ENCODE results near the gene AATK.
A peak's percentile ranks its signal among the peaks of the same experiment; 100 is the strongest.
"Not testable (repeated sequence)": the region's sequence is repeated elsewhere in the genome, so short reads cannot be mapped to it uniquely, and the experiment has no call there.

AATK gene

DNA sequence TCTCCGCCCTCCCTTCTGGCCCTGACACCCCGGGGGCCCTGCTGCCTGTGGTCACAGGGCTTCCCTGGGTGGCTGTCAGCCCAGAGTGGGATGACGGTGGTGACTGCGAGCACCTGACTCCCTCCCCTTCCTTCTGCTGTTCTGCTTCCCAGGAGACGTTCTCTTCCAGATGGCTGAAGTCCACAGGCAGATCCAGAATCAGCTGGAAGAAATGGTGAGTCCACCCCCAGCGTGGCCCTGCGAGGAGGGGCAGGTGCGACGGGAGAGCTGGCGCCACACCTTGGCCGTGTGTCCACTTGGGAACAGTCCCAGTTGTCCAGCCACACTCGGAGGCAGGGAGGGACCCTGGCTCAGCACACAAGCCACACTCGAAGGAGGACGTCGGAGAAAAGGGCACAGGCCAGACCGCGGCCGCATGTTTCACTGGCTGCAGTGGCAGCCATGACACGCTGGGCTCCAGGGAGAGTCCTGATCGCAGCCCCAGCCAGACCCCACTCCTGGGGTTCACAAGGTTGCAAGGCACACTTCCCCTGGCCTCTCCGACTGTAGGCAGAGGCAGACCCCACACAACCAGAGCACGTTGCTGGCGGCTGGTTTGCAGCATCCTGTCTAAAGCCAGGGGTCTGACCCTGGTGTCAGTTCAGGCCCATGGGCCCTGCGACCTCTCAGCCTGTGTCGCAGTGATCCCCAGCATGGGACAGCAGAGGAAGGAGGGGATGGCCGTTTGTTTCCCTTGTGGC lies 81.2 kb downstream of the AATK start:
- no peak for DNase-seq

DNA sequence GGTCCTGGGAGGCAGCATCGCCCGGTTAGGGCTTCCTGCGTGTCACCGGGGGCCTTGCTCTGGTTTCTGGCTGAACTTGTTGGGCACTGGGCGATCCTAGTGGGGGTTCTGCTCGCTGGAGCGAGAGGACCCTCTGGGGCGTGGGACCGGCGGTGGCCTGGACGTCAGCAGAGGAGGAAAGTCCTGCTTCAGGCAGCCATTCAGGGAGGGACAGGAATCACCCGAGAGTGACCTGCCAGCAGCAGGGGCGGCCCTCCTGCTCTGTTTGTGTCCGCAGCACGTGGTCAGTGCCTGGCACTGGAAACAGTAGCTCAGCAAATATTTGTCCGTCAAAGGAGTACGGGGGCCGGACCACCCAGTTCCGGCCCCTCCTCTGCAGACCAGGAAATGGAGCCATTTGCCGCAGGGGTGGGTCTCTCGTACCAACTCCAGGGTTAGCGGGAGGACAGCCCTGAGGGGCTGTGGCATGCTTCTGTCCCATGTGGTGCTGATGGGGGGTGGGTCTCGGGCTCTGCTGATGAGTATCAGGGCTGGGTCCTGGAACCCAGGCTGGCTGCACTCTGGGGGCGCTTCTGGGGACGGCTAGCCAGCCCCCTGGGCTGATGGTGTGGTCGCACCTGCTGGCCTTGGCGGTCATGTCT lies 82.8 kb downstream of the AATK start:
- no peak for DNase-seq

GRCh38 chr17:81082177-81083073 lies 83.6 kb downstream of the AATK start:
- no peak for DNase-seq

- no peak for DNase-seq
Measured at GRCh38 chr17:81081222-81082176, 84.5 kb downstream of the AATK start.

DNA sequence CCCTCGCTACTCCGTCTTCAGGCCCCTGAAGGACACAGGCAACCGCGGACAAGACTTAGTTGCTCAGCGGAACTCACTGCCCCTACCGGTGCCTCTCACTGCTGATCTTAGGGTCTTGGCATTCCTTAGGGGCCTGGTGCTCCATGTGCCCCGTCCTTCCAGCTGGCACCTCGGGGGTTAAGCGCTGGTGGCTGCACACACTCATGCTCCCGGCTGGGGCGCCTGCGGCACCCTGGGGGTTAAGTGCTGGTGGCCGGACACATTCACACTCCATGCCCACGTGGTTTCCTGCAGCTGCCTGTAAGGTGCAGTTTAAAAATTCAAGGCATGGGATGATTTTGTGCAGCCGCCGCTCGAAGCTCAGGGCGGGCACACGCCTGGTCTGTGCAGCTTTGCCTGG lies 86.0 kb downstream of the AATK start:
- peak in 1 of 2 experiments; percentile 24 for DNase-seq

DNA sequence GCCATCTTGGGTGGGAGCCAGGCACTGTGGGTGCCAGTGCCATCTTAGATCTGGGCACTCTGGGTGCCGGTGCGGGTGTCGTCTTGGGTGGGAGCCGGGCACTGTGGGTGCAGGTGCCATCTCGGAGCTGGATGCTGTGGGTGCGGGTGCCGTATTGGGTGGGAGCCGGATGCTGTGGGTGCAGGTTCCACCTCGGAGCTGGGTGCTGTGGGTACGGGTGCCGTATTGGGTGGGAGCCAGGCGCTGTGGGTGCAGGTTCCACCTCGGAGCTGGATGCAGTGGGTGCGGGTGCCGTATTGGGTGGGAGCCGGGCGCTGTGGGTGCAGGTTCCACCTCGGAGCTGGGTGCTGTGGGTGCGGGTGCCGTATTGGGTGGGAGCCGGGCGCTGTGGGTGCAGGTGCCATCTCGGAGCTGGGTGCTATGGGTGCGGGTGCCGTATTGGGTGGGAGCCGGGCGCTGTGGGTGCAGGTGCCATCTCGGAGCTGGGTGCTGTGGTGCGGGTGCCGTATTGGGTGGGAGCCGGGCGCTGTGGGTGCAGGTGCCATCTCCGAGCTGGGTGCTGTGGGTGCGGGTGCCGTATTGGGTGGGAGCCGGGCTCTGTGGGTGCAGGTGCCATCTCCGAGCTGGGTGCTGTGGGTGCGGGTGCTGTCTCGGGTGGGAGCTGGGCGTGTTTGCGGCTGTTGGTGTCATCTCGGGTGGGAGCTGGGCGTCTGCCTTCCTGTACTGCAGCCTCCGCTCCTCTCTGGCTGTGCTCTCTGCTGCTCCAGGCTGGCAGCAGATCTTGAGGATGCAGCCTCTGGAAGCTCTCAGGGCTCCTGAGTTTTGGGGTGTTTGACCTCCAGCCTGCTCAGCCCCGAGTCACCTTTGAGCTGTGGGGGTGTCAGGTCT lies 87.8 kb downstream of the AATK start:
- not testable (repeated sequence) for DNase-seq

- no peak for DNase-seq
Measured at GRCh38 chr17:81076141-81076679, 89.8 kb downstream of the AATK start.

DNA sequence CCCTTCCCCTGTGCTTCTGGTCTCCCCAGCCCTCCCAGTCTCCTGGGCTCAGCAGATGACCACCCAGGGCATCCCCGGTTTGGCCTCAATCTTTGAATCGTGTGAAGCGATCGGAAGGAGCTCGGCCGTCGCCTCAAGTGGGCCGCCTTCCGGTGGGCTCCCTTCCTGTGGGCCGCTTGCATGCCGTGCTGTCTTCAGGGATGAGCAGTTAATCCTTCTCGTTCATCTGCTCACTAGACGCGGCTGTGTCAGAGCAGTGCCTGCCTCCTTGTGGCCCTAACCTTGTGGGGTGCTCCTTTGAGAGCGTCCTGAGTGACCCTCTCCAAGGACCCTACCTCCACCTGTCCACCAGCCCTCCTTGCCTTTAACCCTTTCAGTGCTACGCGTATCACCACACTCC lies 90.7 kb downstream of the AATK start:
- DNase-seq: no peak

DNA sequence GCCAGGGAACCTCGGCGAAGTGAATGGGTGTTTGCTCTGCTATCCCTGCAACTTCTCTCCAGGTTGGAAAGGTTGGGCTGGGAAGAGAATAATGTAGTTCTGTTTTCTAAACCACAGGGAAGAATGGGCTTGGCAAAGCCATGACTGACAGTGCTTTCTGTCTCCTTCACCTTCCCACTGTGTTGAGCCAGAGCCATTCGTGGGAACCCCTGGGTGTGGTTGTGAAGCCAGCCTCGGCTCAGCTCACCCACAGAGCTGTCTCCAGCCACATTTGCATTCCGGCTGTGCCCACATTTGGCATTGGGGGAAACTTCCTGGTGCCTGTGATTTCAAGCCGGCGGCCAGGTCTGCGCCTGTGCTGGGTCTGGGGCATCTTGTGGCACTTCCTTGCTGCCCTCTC lies 91.1 kb downstream of the AATK start:
- no peak for DNase-seq

- DNase-seq: no peak
Measured at GRCh38 chr17:81073967-81074839, 91.8 kb downstream of the AATK start.

DNA sequence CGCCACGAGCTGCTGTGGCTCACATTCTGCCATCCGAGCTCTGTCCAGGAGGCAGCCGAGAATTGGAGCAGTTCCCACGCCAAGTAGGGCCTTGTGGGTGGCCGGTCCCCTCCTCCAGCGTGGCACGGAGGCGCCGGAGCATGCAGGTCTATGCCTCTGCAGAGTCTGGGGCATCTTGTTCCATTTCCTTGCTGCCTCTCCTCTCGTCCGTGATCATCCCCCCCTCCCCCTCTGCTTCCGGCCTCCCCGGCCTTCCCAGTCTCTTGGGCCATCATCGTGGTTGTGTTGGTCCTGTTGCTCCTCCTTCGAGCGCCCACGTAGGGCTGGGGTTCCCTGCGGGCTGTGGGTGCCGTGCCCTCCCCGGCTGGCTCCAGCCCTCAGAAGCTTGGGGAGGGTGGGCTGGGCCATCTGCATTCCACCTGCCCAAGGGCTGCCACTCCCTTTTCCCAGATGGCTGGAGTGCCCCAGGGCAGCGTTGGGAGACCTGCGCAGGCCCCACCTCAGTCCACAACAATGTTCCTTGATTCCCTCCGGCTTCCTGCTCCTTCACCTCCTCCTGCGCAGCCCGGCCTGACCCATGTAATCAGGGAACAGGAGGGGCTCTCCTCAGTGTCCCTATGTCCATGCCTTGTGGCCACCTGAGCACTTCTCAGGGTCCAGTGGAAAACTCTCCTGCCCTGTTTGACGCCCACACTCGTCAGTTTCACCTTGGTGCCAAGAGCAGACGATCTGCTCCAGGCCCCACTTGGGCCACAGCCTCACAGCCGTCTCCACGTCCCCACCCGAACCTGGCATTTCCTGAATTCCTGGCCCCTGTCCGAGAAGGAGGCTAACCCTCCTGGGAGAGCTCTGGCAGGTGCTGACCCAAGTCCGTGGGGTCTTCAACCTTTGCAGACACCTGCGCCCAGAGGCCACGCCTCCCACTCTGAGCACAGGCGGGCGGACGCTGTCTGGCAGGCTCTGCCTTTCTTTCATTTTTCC lies 94.0 kb downstream of the AATK start:
- no peak for DNase-seq

DNA sequence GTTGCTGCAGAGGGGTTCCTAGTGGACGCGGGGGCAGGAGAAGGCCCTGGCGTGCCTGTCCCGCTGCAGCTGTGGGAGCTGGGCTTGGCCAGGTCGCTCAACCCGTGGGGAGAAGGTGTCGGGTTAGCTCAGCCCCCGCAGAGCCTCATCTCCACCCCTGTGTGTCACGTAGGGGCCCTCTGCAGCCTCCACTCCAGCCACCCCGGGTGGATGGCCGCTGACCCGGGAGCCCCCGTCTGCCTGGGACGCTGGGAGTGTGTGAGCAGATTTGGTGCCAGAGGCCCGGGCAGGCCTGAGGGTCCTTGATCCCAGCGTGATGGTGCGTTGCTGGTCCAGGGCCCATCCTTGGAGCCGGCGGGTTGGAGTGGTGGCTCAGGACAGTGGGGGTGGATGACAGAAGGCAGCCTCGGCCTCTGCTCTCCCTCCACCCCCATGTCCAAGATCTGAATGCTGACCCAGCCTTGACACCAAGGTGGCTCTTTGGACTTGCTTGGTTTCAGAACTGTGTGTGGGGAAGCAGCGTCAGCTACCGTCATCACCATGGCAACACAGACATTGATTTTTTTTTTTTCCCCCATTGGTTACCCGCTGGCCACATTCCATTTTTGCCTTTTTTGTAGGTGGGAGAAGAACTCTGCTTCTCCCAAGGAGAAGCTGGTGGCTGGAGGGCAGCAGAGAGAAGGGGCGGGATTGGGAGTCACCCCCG lies 95.3 kb downstream of the AATK start:
- no peak for DNase-seq

DNA sequence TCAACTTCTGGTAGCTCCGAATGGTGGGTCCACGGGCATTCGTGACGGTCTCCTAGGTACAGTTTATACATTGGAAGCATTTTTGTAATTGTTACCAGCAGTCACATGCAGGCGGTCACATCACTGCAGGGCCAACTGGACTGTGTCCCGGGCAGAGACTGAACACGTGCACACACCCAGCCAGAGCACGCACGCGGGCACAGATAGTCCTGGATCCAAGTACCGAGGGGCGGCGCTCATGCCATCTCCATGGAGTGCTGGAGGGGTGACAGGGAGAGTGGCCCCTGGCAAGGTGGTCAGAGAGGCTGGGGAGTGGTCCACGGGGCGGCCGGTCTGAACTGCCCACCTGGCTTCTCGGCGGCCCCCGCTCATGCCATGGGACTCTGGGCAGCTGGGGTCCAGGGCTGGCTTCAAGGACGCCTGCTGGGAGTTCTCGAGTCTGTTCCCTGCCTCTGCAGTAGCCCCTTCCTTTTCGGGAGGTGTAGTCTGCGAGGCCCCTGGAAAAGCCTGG lies 96.8 kb downstream of the AATK start:
- no peak for DNase-seq

DNA sequence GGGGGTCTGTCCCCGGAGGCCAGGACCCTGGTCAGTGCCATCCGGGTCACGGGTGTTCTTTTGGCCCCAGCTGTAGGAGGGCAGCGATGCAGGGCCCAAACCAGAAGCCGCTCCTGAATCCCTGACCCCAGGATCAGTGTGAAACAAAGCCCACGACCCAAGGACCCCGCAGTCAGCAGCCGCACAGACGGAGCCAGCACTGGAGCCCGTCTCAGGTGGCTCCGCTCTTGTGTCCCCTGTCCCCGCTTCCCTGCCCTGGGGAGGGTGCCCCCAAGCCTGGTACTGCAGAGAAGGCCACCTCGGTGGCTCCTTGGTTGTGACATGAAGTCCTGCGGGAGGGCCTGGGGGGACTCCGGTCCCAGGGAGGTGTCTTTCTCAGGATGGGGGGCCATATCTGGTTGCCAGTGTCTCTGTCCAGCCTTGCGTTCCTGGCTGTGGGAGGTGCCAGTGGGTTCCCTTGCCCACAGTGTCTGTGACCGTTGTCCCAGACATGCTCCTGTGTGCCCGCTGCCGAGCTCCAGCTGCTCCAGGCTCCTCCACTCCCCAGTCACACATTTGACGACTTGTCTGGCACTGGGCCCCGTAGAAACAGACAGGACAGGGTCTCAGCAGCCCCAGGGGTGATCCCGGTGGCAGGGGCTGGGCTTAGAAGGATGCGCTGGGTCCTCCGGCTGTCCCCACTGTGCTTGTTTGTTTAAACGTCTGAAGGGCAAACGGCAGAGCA lies 97.4 kb downstream of the AATK start:
- DNase-seq: no peak

DNA sequence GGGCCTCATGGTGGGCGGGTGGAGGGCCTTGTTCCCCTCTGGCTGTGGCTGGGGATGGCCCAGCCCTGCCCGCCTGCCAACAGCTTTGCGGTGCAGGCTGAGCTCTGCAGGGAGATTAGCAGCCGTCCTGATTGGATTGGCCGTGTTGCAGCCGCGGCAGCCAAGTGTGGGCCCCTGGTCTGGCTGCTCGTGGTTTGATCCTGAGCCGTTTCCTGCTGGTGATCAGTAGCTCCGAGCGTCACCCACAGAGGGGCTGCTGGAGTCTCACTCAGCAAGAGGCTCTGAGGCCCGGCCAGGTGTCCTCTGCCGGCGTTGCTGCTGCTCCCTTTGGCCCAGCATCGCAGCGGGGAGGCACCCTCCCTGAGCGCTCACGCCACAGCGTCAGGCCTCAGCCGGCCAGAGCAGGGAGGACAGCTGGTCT lies 98.6 kb downstream of the AATK start:
- peak in 1 of 2 experiments; percentile 32 for DNase-seq

All from NCI-H2081 (cell line).